HAP-1 (cell line): ENCODE data around the gene PTX4.

ENCODE experiments used
- DNase-seq, 2 experiments: peaks; one replicate each; pipeline ENCODE4 v3.0.0-alpha.2; 2016 to 2020; ENCODE audit warnings: low spot score in 2 of 2
- H3K27me3 ChIP-seq: fragments of 250-450 bp; sonication (Bioruptor Pico); 2 replicates; pipeline ENCODE4 v1.5.1; 2020; ENCODE audit warnings: low read depth, mild to moderate bottlenecking, moderate library complexity
- H3K36me3 ChIP-seq: fragments of 250-450 bp; sonication (Bioruptor Pico); replicated peaks from 2 replicates; pipeline ENCODE4 v1.5.1; 2020; ENCODE audit warnings: mild to moderate bottlenecking
- H3K4me1 ChIP-seq: fragments of 250-450 bp; sonication (Bioruptor Pico); 2 replicates; pipeline ENCODE4 v1.5.1; 2020; ENCODE audit warnings: mild to moderate bottlenecking
- H3K4me3 ChIP-seq: fragments of 250-450 bp; sonication (Bioruptor Pico); 2 replicates; pipeline ENCODE4 v1.5.1; 2020; ENCODE audit warnings: mild to moderate bottlenecking, moderate library complexity
- H3K9me3 ChIP-seq: fragments of 250-450 bp; sonication (Bioruptor Pico); 2 replicates; pipeline ENCODE4 v1.5.1; 2020; ENCODE audit warnings: mild to moderate bottlenecking, moderate library complexity
- in situ Hi-C: fragments of 300-500 bp; cut with MboI; formaldehyde crosslinking; loops from 3 replicates; pipeline ENCODE4 v1.14.3; 2020; ENCODE audit warnings: low sequenced_read_pairs, inconsistent platforms, mixed read lengths

The PTX4 gene

GRCh38 chr16:1499756-1500464 is 11.2 kb upstream of the PTX4 start:
- no peak for DNase-seq
- Histone ChIP-seq H3K4me1 (no peaks in the 10 kb centered on the region; the same call in 1 of the 2 replicates), H3K36me3 (peaks cover 74% of the 10 kb centered on the region), H3K27me3 (no peaks in the 10 kb centered on the region), H3K4me3 (no peak overlapping the region), H3K9me3 (no peaks in the 10 kb centered on the region)
- in situ Hi-C loops, result no loop called here

GRCh38 chr16:1498899-1499676 is 10.3 kb upstream of the PTX4 start:
- no peaks in the 10 kb centered on the region for H3K27me3 ChIP-seq
- no peak overlapping the region for H3K4me3 ChIP-seq
- DNase-seq, result no peak
- in situ Hi-C loops, result no loop called here
- H3K36me3 ChIP-seq, result peaks cover 79% of the 10 kb centered on the region
- H3K4me1 ChIP-seq, result no peaks in the 10 kb centered on the region; the same call in 1 of the 2 replicates
- H3K9me3 ChIP-seq, result no peaks in the 10 kb centered on the region

- no peak for DNase-seq
- in situ Hi-C loops, result no loop called here
- Histone ChIP-seq H3K4me3 (no peak overlapping the region), H3K36me3 (peaks cover 67% of the 10 kb centered on the region), H3K4me1 (peaks cover 6% of the 10 kb centered on the region), H3K27me3 (no peaks in the 10 kb centered on the region), H3K9me3 (no peaks in the 10 kb centered on the region)
Measured at GRCh38 chr16:1497014-1497598, 8.4 kb upstream of the PTX4 start.

GRCh38 chr16:1496464-1496863 is 7.7 kb upstream of the PTX4 start:
- no peak for DNase-seq
- H3K4me3 ChIP-seq, result no peak overlapping the region
- no peaks in the 10 kb centered on the region for H3K27me3 ChIP-seq
- in situ Hi-C loops, result no loop called here
- H3K4me1 ChIP-seq, result peaks cover 6% of the 10 kb centered on the region
- H3K9me3 ChIP-seq, result no peaks in the 10 kb centered on the region
- peaks cover 61% of the 10 kb centered on the region for H3K36me3 ChIP-seq

GRCh38 chr16:1495889-1496262 is 7.1 kb upstream of the PTX4 start:
- in situ Hi-C loops, result no loop called here
- H3K36me3 ChIP-seq, result peaks cover 55% of the 10 kb centered on the region

GRCh38 chr16:1495211-1495888 is 6.6 kb upstream of the PTX4 start:
- Histone ChIP-seq H3K36me3 (peaks cover 50% of the 10 kb centered on the region), H3K9me3 (no peaks in the 10 kb centered on the region), H3K27me3 (no peaks in the 10 kb centered on the region), H3K4me1 (peaks cover 6% of the 10 kb centered on the region), H3K4me3 (no peak overlapping the region; the same call in 1 of the 2 replicates)
- no peak for DNase-seq
- in situ Hi-C loops, result no loop called here

More at GRCh38 chr16:1495889-1496262, 7.1 kb upstream of the PTX4 start:
- H3K9me3 ChIP-seq, result no peaks in the 10 kb centered on the region
- H3K27me3 ChIP-seq, result no peaks in the 10 kb centered on the region
- H3K4me3 ChIP-seq, result no peak overlapping the region
- DNase-seq, result no peak
- H3K4me1 ChIP-seq, result peaks cover 6% of the 10 kb centered on the region

- Histone ChIP-seq H3K9me3 (no peaks in the 10 kb centered on the region), H3K27me3 (no peaks in the 10 kb centered on the region), H3K36me3 (peaks cover 43% of the 10 kb centered on the region), H3K4me1 (peaks cover 6% of the 10 kb centered on the region), H3K4me3 (peak overlapping the region; percentile 77)
- no peak for DNase-seq
- in situ Hi-C loops, result no loop called here
Measured at GRCh38 chr16:1494711-1495110, 6.0 kb upstream of the PTX4 start.

- Histone ChIP-seq H3K9me3 (no peaks in the 10 kb centered on the region), H3K4me3 (peak overlapping the region; percentile 77), H3K36me3 (peaks cover 41% of the 10 kb centered on the region), H3K27me3 (no peaks in the 10 kb centered on the region), H3K4me1 (peaks cover 6% of the 10 kb centered on the region)
- in situ Hi-C loops, result no loop called here
- peak; percentile 43 to 76 for DNase-seq
Measured at GRCh38 chr16:1494129-1494640, 5.4 kb upstream of the PTX4 start.

GRCh38 chr16:1493746-1494094 is 5.0 kb upstream of the PTX4 start:
- DNase-seq, result peak in 1 of 2 experiments; percentile 41
- Histone ChIP-seq H3K9me3 (no peaks in the 10 kb centered on the region), H3K27me3 (no peaks in the 10 kb centered on the region), H3K36me3 (peaks cover 37% of the 10 kb centered on the region), H3K4me1 (peaks cover 6% of the 10 kb centered on the region), H3K4me3 (peak overlapping the region; percentile 77)
- in situ Hi-C loops, result no loop called here

GRCh38 chr16:1492923-1493745 is 4.4 kb upstream of the PTX4 start, which contains the start of gene TELO2:
TSS of gene TELO2 (plus strand) at chr16:1493360. CDS start at chr16:1494282, 922 bp downstream.
- Histone ChIP-seq H3K4me1 (peaks cover 6% of the 10 kb centered on the region), H3K27me3 (no peaks in the 10 kb centered on the region), H3K4me3 (peak within 1 kb of the TSS; percentile 77), H3K36me3 (peaks cover 36% of the 10 kb centered on the region), H3K9me3 (no peaks in the 10 kb centered on the region)
- in situ Hi-C loops, result no loop called here
- DNase-seq, result peak; percentile 73 to 90

- peaks cover 6% of the 10 kb centered on the region for H3K4me1 ChIP-seq
- peaks cover 31% of the 10 kb centered on the region for H3K36me3 ChIP-seq
- DNase-seq, result no peak
- in situ Hi-C loops, result no loop called here
- peak overlapping the region; percentile 77 for H3K4me3 ChIP-seq
- no peaks in the 10 kb centered on the region for H3K27me3 ChIP-seq
- H3K9me3 ChIP-seq, result no peaks in the 10 kb centered on the region
Measured at GRCh38 chr16:1492082-1492922, 3.6 kb upstream of the PTX4 start.

- no peak for DNase-seq
- in situ Hi-C loops, result no loop called here
- Histone ChIP-seq H3K4me1 (peaks cover 6% of the 10 kb centered on the region), H3K36me3 (peaks cover 21% of the 10 kb centered on the region), H3K4me3 (no peak overlapping the region), H3K9me3 (no peaks in the 10 kb centered on the region), H3K27me3 (no peaks in the 10 kb centered on the region)
Measured at GRCh38 chr16:1491327-1491726, 2.6 kb upstream of the PTX4 start.
